ENCODE results near the gene BTG4. TPM values are rescaled to one million over a fixed set of nuclear protein-coding genes. Genes with fewer than 3 reads are reported as not detected.

The BTG4 gene
- total and polyA plus RNA-seq, 2 donors (not counting 3 experiments of a cell fraction or from before 2014, with no cell fraction given): not detected

DNA sequence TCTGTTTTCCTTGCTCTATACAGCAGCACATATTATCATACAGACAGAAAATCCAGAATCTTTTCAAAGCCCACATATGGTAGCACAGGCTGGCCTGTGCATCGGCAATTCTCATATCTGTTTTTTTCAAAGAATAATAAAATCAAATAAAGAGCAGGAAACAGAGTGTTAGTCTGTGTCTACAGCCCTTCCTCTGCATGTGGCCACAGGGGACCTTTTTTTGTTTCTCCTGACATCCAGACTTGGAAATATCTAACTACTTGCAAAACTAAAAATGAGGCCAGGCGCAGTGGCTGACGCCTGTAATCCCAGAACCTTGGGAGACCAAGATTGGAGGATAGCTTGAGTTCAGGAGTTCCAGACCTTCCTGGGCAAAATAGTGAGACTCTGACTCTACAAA is 48.6 kb upstream of the BTG4 start:
- Histone ChIP-seq H3K4me1 (ENCODE audit: control insufficient read depth, extremely low read depth, insufficient read depth, low read length) (no peaks in the 10 kb centered on the region), H3K4me3 (replicated peaks in 1 of 3; ENCODE audit: insufficient read depth in 1 of 3, low read depth in 1 of 3, low read length in 3 of 3) (no peak overlapping the region), H2AFZ (ENCODE audit: low read depth, low read length) (no peak overlapping the region), H3K9ac (replicated peaks; ENCODE audit: extremely low read depth, insufficient read depth, low read length) (no peak overlapping the region), H3K9me1 (replicated peaks; ENCODE audit: control insufficient read depth, extremely low read depth, insufficient read depth, low read length) (no peaks in the 10 kb centered on the region), H3K4me2 (ENCODE audit: insufficient read depth, low read length) (no peak overlapping the region), H3K27ac (ENCODE audit: insufficient read depth, low read depth, low read length) (no peak overlapping the region), H3K36me3 (ENCODE audit: control insufficient read depth in 2 of 2, extremely low read depth in 1 of 2, insufficient read depth in 2 of 2, low read length in 2 of 2) (no peaks in the 10 kb centered on the region), H4K20me1 (replicated peaks; ENCODE audit: control insufficient read depth, extremely low read depth, insufficient read depth, low read length) (no peaks in the 10 kb centered on the region), H3K79me2 (ENCODE audit: control insufficient read depth, insufficient read depth, low read length) (no peaks in the 10 kb centered on the region), H3K27me3 (ENCODE audit: control insufficient read depth in 2 of 2, insufficient read depth in 2 of 2, low read length in 2 of 2) (peaks cover 0 to 2% of the 10 kb centered on the region in 2 experiments), H3K9me3 (replicated peaks; ENCODE audit: control insufficient read depth, insufficient read depth, low read length) (no peaks in the 10 kb centered on the region)
- TF ChIP-seq MYC (IDR thresholded peaks at IDR 0.05; ENCODE audit: low read depth, low read length) (no peak), POLR2A (IDR thresholded peaks at IDR 0.05; ENCODE audit: low read depth, low read length) (no peak), POLR2AphosphoS5 (IDR thresholded peaks at IDR 0.05; ENCODE audit: insufficient read depth, low read depth, low read length) (no peak), JUN (IDR thresholded peaks at IDR 0.05; ENCODE audit: borderline replicate concordance, insufficient read depth, insufficient read length, low read depth) (no peak), MAX (IDR thresholded peaks at IDR 0.05; ENCODE audit: insufficient read depth, insufficient read length) (no peak), CTCF (IDR thresholded peaks at IDR 0.05; ENCODE audit: extremely low read depth in 1 of 2, insufficient read depth in 1 of 2, low read depth in 1 of 2, low read length in 2 of 2) (no peak), GATA2 (IDR thresholded peaks at IDR 0.05; ENCODE audit: insufficient read depth, insufficient read length, low read depth, low read length) (no peak), EZH2 (IDR thresholded peaks at IDR 0.05; ENCODE audit: borderline replicate concordance, low read depth, low read length, severe bottlenecking) (no peak), FOS (IDR thresholded peaks at IDR 0.05; ENCODE audit: borderline replicate concordance, insufficient read depth, low read length) (no peak)
- no TSS peak for BruUV-seq (replicated peaks)
- FAIRE-seq (no peak), DNase-seq (ENCODE audit: low read depth, low spot score) (no peak)
- ChIA-PET CTCF (interaction anchor here (1.2 to 4.0 kb wide), 5 partner anchors 10 to 291 kb away, joined by 3 to 15 read pairs (median 7); no protein-coding TSS in a partner anchor), POLR2A (no interaction called here)
- intact Hi-C loops (cut with micrococcal nuclease) (no loop called here), dilution Hi-C loops (cut with MboI; ENCODE audit: extremely low pct_ligation_motif_present, low sequenced_read_pairs) (no loop called here)
